ENCODE measurements around the gene RSRC1.

DNA sequence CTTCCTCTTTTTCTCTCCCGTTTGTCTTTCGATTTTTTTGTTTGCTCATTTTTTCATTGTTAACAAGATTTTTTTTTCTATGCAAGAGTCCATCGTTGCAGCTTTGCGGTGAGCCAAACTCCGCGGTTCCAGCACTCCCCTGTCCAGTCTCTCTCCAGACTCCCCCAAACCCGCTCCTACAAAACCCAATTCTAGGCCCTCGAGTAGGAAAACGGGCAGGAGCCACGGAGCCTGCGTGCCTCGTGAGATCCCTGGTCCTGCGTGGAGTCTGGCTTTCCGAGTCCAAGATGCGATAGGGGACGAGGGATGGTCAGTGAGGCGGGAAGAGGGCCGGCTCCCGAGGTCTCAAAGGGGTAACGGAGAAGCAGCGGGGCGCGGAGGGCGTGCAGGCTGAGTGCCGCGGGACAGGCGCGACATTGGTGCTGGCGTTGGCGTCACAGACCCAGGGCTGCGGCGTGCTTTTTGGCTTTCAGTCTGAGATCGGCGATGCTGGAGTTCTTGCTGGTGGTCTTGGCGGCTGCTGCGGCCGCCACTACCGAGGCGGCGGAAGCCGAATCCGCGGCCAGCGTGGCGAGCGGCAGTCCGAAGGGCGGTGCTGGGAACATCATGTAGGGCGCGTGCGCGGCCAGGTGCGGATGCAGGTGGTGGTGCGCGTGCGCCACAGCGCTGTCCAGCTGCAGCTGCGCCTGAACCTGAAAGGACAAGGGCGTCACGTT is 12.1 kb upstream of the RSRC1 start:
- TF ChIP-seq POLR2A (IDR thresholded peaks at IDR 0.05) = no peak
- TF ChIP-seq, protein P1, sequence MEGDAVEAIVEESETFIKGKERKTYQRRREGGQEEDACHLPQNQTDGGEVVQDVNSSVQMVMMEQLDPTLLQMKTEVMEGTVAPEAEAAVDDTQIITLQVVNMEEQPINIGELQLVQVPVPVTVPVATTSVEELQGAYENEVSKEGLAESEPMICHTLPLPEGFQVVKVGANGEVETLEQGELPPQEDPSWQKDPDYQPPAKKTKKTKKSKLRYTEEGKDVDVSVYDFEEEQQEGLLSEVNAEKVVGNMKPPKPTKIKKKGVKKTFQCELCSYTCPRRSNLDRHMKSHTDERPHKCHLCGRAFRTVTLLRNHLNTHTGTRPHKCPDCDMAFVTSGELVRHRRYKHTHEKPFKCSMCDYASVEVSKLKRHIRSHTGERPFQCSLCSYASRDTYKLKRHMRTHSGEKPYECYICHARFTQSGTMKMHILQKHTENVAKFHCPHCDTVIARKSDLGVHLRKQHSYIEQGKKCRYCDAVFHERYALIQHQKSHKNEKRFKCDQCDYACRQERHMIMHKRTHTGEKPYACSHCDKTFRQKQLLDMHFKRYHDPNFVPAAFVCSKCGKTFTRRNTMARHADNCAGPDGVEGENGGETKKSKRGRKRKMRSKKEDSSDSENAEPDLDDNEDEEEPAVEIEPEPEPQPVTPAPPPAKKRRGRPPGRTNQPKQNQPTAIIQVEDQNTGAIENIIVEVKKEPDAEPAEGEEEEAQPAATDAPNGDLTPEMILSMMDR (IDR thresholded peaks at IDR 0.05) = no peak
